ENCODE measurements around the gene DNAI2. TPM values are rescaled to one million over a fixed set of nuclear protein-coding genes. Genes with fewer than 3 reads are reported as not detected.

DNAI2 gene
- total and polyA plus RNA-seq, 9 of the 15 experiments (the other 6 are each of a cell fraction or from before 2014, with no cell fraction given): not detected

- in situ Hi-C loops (cut with MboI): no loop called here
- no TSS peak for BruUV-seq (replicated peaks)
- H3K4me2 ChIP-seq (ENCODE audit: insufficient read depth, low read length): no peak overlapping the region
- no peak overlapping the region for H3K9ac ChIP-seq (ENCODE audit: insufficient read depth in 1 of 2, low read depth in 2 of 2, low read length in 2 of 2)
- TF ChIP-seq, protein P1, sequence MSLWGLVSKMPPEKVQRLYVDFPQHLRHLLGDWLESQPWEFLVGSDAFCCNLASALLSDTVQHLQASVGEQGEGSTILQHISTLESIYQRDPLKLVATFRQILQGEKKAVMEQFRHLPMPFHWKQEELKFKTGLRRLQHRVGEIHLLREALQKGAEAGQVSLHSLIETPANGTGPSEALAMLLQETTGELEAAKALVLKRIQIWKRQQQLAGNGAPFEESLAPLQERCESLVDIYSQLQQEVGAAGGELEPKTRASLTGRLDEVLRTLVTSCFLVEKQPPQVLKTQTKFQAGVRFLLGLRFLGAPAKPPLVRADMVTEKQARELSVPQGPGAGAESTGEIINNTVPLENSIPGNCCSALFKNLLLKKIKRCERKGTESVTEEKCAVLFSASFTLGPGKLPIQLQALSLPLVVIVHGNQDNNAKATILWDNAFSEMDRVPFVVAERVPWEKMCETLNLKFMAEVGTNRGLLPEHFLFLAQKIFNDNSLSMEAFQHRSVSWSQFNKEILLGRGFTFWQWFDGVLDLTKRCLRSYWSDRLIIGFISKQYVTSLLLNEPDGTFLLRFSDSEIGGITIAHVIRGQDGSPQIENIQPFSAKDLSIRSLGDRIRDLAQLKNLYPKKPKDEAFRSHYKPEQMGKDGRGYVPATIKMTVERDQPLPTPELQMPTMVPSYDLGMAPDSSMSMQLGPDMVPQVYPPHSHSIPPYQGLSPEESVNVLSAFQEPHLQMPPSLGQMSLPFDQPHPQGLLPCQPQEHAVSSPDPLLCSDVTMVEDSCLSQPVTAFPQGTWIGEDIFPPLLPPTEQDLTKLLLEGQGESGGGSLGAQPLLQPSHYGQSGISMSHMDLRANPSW (CRISPR knock-in tag; IDR thresholded peaks at IDR 0.05): no peak
- TF ChIP-seq ATF4 (CRISPR knock-in tag; IDR thresholded peaks at IDR 0.05) (no peak), XRCC3 (IDR thresholded peaks at IDR 0.05) (no peak), ELF4 (CRISPR knock-in tag; IDR thresholded peaks at IDR 0.05) (peak; percentile 70), OTX1 (CRISPR knock-in tag; IDR thresholded peaks at IDR 0.05) (0 out of 2 replicates have a peak, but pooled peaks have one; percentile 19), HIVEP1 (CRISPR knock-in tag; IDR thresholded peaks at IDR 0.05) (no peak), PHF20 (IDR thresholded peaks at IDR 0.05; ENCODE audit: partially characterized antibody) (peak; percentile 54), POLR2H (tag; IDR thresholded peaks at IDR 0.05; ENCODE audit: low read depth) (no peak), SMAD4 (CRISPR knock-in tag; conservative IDR thresholded peaks at IDR 0.05) (no peak)
- TF ChIP-seq, protein P2, sequence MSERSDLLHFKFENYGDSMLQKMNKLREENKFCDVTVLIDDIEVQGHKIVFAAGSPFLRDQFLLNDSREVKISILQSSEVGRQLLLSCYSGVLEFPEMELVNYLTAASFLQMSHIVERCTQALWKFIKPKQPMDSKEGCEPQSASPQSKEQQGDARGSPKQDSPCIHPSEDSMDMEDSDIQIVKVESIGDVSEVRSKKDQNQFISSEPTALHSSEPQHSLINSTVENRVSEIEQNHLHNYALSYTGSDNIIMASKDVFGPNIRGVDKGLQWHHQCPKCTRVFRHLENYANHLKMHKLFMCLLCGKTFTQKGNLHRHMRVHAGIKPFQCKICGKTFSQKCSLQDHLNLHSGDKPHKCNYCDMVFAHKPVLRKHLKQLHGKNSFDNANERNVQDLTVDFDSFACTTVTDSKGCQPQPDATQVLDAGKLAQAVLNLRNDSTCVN (CRISPR knock-in tag; IDR thresholded peaks at IDR 0.05): peak; percentile 65; the same call in 1 of the 2 replicates
- TF ChIP-seq, protein P3, sequence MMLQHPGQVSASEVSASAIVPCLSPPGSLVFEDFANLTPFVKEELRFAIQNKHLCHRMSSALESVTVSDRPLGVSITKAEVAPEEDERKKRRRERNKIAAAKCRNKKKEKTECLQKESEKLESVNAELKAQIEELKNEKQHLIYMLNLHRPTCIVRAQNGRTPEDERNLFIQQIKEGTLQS (IDR thresholded peaks at IDR 0.05): no peak
- TF ChIP-seq, protein P3 (CRISPR knock-in tag; conservative IDR thresholded peaks at IDR 0.05): no peak
- no peaks in the 10 kb centered on the region for H3K9me3 ChIP-seq (replicated peaks; ENCODE audit: control insufficient read depth, insufficient read depth, low read depth, low read length)
- ATAC-seq: no peak
- no peak overlapping the region for H3K4me3 ChIP-seq
- no peaks in the 10 kb centered on the region for H4K20me1 ChIP-seq (replicated peaks; ENCODE audit: control insufficient read depth, insufficient read depth, low read length)
- H3K27ac ChIP-seq (ENCODE audit: extremely low read depth, low read depth, low read length): no peak overlapping the region
- no peaks in the 10 kb centered on the region for H3K79me2 ChIP-seq (ENCODE audit: control insufficient read depth, insufficient read depth, low read length)
- H3K9me1 ChIP-seq (ENCODE audit: control insufficient read depth, insufficient read depth, low read length): no peaks in the 10 kb centered on the region
- peaks cover 0 to 22% of the 10 kb centered on the region in 2 experiments; a peak in 2 of 5 replicates for H3K4me1 ChIP-seq (replicated peaks in 1 of 2; ENCODE audit: control insufficient read depth in 2 of 2, insufficient read depth in 2 of 2, low read length in 2 of 2)
- ChIA-PET CTCF (ENCODE audit: low intra/inter-chr PET ratio) (no interaction called here), POLR2A (interaction anchor here (0.6 kb wide), 1 partner anchor 39 kb away, joined by 3 read pairs; no protein-coding TSS in a partner anchor)
- DNase-seq (ENCODE audit: extremely low read depth in 1 of 4, low spot score in 3 of 4): no peak
- H3K36me3 ChIP-seq (ENCODE audit: control insufficient read depth, insufficient read depth, low read length): no peaks in the 10 kb centered on the region
- 38% methylated on average over 7 of the region's 8 CpGs for WGBS (ENCODE audit: insufficient coverage, low coverage, missing lambda C conversion rate)
- H3K27me3 ChIP-seq (ENCODE audit: control insufficient read depth in 2 of 2, insufficient read depth in 2 of 2, low read length in 2 of 2): peaks cover 0 to 43% of the 10 kb centered on the region in 2 experiments; a peak in 3 of 5 replicates
- intact Hi-C loops (cut with micrococcal nuclease): no loop called here
- no peak overlapping the region for H2AFZ ChIP-seq (ENCODE audit: low read depth, low read length)
- FAIRE-seq: peak; percentile 42
These were observed 23.0 kb upstream of the DNAI2 start for GRCh38 chr17:74251051-74251450.

All from K562 (cell line).